C1 segment of cervical spinal cord (tissue), 14 donors: Measurements from ENCODE around the gene TM7SF2.

Experiments used
- DNase-seq, 14 donors: peaks; one replicate each; lab custom pipeline; 2025; lab: John Stamatoyannopoulos, UW

Gene TM7SF2

GRCh38 chr11:65111744-65112545 is at the start of gene TM7SF2:
TM7SF2 (plus strand) TSS chr11:65111872; CDS start chr11:65112016, 144 bp downstream.
- peak; percentile 43 to 97 (median 90) for DNase-seq

- DNase-seq = no peak
These were observed 48.1 kb upstream of the TM7SF2 start for GRCh38 chr11:65063532-65063931.

GRCh38 chr11:65064847-65065240 is 46.8 kb upstream of the TM7SF2 start:
- no peak for DNase-seq

GRCh38 chr11:65065851-65066250 is 45.8 kb upstream of the TM7SF2 start:
- DNase-seq = no peak

GRCh38 chr11:65066315-65066714 is 45.4 kb upstream of the TM7SF2 start:
- no peak for DNase-seq

- DNase-seq = no peak
These were observed 44.8 kb upstream of the TM7SF2 start for GRCh38 chr11:65066805-65067291.

DNA sequence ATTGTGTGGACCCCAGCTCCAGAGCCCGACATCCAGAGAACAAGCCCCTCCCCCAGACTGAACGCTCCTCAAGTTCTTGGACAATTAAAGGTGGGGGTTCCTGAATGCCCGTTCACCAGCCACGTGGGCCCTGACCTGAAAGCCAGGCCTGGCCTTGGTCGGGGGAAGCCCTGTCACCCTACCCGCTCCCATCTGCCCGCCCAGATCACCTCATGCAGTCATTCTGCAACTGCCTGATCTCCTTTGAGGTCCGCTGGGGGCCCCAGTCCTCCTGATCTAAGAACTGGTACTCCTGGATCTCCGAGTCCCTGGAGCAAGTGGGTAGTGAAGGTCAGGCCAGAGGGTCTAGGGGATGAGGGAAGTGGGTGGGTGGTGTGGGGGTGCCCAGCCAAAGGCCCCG is 44.2 kb upstream of the TM7SF2 start:
- no peak for DNase-seq

- no peak for DNase-seq
These were observed 42.5 kb upstream of the TM7SF2 start for GRCh38 chr11:65069217-65069616.

GRCh38 chr11:65071907-65072630 is 39.6 kb upstream of the TM7SF2 start:
- no peak for DNase-seq

- DNase-seq = no peak
These were observed 39.1 kb upstream of the TM7SF2 start for GRCh38 chr11:65072631-65072966.

DNA sequence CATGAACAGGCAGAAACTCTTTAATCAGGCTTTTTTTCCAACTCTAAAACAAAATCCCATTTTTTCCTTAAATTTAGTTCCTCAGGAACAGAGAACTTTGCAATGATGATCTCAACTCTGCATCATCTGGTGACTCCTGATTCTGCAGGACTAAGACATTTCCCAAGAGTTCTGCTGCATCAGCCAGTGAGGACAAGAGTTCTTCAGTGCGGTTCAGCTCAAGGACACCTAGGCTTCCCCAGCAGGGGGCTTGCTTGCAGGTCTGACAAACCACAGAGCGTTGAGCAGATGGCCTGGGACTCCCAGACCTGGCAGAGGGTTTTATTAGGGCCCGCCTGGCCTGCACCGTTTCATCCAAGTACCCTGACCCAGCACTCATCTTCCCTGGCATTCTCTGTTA is 34.2 kb upstream of the TM7SF2 start:
- DNase-seq = no peak

GRCh38 chr11:65078151-65078550 is 33.5 kb upstream of the TM7SF2 start:
- DNase-seq = no peak

- DNase-seq = no peak
These were observed 32.8 kb upstream of the TM7SF2 start for GRCh38 chr11:65078786-65079342.

DNA sequence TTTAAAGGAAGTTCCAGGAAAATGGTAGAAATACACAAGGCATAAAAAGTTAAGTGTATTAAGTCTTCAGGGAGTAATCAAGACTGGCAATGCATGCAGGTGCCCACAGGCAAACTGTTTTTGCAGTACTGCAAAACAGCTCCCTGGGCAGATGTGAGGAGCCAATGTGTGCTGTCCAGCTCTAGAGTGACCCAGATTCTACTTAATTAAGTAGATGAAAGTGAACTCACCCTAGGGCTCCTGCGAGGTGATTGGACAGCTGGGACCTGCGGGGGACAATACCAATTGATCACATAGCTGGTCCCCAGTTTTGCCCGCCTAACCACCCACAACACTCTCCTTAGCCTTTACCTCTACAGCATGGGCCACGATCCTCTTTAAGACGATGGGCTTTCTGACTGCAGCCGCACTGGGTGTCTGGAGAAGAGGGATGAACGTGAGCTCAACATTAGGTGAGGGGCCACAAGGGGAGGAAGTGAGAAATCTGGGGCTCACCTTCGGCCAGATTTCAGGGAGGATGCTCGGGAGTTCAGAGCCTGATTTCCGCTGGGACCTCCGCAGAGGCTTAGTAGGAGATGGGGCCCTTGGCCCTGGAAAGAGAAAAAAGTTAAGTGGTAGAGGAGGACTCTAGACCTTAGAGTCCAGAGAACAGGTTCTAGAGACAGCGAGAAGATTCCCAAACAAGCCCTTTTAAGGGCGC is 28.4 kb upstream of the TM7SF2 start:
- no peak for DNase-seq

- peak; percentile 45 to 97 (median 92) for DNase-seq
These were observed 27.7 kb upstream of the TM7SF2 start, which contains the start of the genes CDCA5 and ZFPL1 for GRCh38 chr11:65083834-65084597. CDCA5 (minus strand) TSS chr11:65084040; CDS start chr11:65083978, 62 bp downstream. ZFPL1 (plus strand) TSS chr11:65084222; CDS start chr11:65084699, 477 bp downstream.

DNA sequence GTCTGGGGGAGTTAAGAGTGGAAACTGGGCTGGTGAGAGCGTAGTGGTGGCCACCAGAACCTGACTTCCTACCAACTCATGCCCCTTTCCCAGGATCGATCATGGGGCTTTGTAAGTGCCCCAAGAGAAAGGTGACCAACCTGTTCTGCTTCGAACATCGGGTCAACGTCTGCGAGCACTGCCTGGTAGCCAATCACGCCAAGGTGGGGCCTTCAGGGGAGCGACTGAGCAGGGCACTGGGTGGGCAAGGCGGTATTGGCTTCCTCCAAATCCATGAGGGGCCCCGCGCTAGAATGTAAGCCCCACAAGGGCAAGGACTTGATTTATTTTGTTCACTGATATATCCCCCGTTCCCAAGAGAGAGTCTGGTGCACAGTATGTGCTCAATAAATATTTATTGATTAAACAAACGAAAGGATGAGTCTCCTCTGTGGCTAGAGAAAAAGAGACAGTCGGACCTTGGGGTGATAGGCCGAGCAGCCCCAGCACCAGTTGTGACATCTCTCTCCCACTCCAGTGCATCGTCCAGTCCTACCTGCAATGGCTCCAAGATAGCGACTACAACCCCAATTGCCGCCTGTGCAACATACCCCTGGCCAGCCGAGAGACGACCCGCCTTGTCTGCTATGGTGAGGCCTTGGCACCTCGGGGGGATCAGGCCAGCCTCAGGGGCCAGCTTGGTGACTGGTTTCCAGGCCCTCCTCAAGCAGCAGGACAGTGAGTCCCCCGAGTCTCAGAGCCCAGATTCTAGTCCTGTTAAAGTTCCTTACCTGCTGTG is 26.9 kb upstream of the TM7SF2 start:
- no peak for DNase-seq

- DNase-seq = no peak
These were observed 26.2 kb upstream of the TM7SF2 start for GRCh38 chr11:65085446-65085845.

- no peak for DNase-seq
These were observed 24.9 kb upstream of the TM7SF2 start for GRCh38 chr11:65086809-65087208.

DNA sequence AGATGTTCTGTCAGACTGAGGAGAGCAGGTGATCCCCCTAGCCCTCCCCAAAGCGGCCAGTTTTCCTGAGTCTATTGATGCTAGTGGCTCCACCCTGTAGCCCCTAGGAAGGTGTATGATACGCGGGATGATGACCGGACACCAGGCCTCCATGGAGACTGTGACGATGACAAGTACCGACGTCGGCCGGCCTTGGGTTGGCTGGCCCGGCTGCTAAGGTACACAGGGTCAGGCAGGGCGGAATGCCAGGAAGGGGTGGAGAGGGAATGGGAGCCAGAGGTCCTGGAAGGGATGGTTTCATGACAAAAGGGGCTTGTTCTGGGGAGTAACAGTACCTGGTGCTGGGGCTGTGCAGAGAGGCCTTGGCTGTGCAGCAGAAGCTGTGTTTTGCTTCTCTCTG is 24.5 kb upstream of the TM7SF2 start:
- no peak for DNase-seq

DNA sequence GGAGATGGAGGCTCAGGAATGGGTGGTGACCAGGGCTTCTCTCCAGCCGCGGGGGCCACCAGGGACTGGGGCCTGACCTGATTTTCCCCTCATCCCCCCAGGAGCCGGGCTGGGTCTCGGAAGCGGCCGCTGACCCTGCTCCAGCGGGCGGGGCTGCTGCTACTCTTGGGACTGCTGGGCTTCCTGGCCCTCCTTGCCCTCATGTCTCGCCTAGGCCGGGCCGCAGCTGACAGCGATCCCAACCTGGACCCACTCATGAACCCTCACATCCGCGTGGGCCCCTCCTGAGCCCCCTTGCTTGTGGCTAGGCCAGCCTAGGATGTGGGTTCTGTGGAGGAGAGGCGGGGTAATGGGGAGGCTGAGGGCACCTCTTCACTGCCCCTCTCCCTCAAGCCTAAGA is 23.8 kb upstream of the TM7SF2 start:
- no peak for DNase-seq
